ENCODE results near the gene SYT9. TPM values are rescaled to one million over a fixed set of nuclear protein-coding genes. Genes with fewer than 3 reads are reported as not detected.

SYT9 gene
- total and polyA plus RNA-seq, 9 of the 15 experiments (the other 6 are each of a cell fraction or from before 2014, with no cell fraction given), result 0.01 TPM; not detected in 8

DNA sequence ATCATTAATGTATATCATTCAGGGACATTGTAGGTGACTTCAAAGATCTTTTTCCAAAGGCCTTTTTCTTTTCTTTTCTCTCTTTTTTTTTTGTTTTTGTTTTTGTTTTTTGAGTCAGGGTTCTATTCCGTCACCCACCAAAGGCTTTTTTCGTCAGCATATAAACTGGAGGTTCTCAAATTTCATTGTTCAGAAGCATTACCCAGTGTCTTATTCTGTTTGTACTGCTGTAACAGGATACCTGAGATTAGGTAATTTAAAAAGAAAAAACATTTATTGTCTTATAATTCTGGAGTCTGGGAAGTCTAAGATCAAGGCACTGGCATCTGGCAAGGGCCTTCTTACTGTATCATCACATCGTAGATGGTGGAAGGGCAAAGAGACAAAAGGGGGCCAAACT, 6.4 kb upstream of the SYT9 start:
- Histone ChIP-seq H3K4me1 (replicated peaks in 1 of 2; ENCODE audit: control insufficient read depth in 2 of 2, insufficient read depth in 2 of 2, low read length in 2 of 2) (no peaks in the 10 kb centered on the region), H3K4me3 (no peak overlapping the region), H3K9me1 (ENCODE audit: control insufficient read depth, insufficient read depth, low read length) (no peaks in the 10 kb centered on the region), H4K20me1 (replicated peaks; ENCODE audit: control insufficient read depth, insufficient read depth, low read length) (no peaks in the 10 kb centered on the region), H3K4me2 (ENCODE audit: insufficient read depth, low read length) (no peak overlapping the region), H3K36me3 (ENCODE audit: control insufficient read depth, insufficient read depth, low read length) (no peaks in the 10 kb centered on the region), H2AFZ (ENCODE audit: low read depth, low read length) (no peak overlapping the region), H3K27ac (ENCODE audit: extremely low read depth, low read depth, low read length) (no peak overlapping the region), H3K79me2 (ENCODE audit: control insufficient read depth, insufficient read depth, low read length) (no peaks in the 10 kb centered on the region), H3K27me3 (ENCODE audit: control insufficient read depth in 2 of 2, insufficient read depth in 2 of 2, low read length in 2 of 2) (no peaks in the 10 kb centered on the region), H3K9ac (ENCODE audit: insufficient read depth in 1 of 2, low read depth in 2 of 2, low read length in 2 of 2) (no peak overlapping the region), H3K9me3 (replicated peaks; ENCODE audit: control insufficient read depth, insufficient read depth, low read depth, low read length) (no peaks in the 10 kb centered on the region)
- no peak for FAIRE-seq
- BruUV-seq (replicated peaks), result no TSS peak
- ATAC-seq, result no peak
- ChIA-PET CTCF (ENCODE audit: low intra/inter-chr PET ratio) (no interaction called here), POLR2A (no interaction called here)
- intact Hi-C loops (cut with micrococcal nuclease) (no loop called here), in situ Hi-C loops (cut with MboI) (no loop called here)
- 7% methylated on average over 2 of the region's 3 CpGs for WGBS (ENCODE audit: insufficient coverage, low coverage, missing lambda C conversion rate)
- DNase-seq (ENCODE audit: extremely low read depth in 1 of 4, low spot score in 3 of 4), result no peak
- TF ChIP-seq KLF13 (tag; IDR thresholded peaks at IDR 0.05; ENCODE audit: borderline replicate concordance, low read depth) (no peak), ZNF347 (CRISPR knock-in tag; IDR thresholded peaks at IDR 0.05; ENCODE audit: low read depth) (no peak), NCOA1 (IDR thresholded peaks at IDR 0.05; ENCODE audit: low read depth) (no peak), MBD2 (IDR thresholded peaks at IDR 0.05; ENCODE audit: borderline replicate concordance, low read depth) (no peak), ARID3A (IDR thresholded peaks at IDR 0.05; ENCODE audit: borderline replicate concordance, low read depth, low read length) (no peak), COPS2 (conservative IDR thresholded peaks at IDR 0.05) (no peak), TAL1 (IDR thresholded peaks at IDR 0.05) (no peak)
- TF ChIP-seq, protein P1, sequence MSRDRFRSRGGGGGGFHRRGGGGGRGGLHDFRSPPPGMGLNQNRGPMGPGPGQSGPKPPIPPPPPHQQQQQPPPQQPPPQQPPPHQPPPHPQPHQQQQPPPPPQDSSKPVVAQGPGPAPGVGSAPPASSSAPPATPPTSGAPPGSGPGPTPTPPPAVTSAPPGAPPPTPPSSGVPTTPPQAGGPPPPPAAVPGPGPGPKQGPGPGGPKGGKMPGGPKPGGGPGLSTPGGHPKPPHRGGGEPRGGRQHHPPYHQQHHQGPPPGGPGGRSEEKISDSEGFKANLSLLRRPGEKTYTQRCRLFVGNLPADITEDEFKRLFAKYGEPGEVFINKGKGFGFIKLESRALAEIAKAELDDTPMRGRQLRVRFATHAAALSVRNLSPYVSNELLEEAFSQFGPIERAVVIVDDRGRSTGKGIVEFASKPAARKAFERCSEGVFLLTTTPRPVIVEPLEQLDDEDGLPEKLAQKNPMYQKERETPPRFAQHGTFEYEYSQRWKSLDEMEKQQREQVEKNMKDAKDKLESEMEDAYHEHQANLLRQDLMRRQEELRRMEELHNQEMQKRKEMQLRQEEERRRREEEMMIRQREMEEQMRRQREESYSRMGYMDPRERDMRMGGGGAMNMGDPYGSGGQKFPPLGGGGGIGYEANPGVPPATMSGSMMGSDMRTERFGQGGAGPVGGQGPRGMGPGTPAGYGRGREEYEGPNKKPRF (IDR thresholded peaks at IDR 0.05; ENCODE audit: low read depth, low read length), result no peak
- TF ChIP-seq, protein P2, sequence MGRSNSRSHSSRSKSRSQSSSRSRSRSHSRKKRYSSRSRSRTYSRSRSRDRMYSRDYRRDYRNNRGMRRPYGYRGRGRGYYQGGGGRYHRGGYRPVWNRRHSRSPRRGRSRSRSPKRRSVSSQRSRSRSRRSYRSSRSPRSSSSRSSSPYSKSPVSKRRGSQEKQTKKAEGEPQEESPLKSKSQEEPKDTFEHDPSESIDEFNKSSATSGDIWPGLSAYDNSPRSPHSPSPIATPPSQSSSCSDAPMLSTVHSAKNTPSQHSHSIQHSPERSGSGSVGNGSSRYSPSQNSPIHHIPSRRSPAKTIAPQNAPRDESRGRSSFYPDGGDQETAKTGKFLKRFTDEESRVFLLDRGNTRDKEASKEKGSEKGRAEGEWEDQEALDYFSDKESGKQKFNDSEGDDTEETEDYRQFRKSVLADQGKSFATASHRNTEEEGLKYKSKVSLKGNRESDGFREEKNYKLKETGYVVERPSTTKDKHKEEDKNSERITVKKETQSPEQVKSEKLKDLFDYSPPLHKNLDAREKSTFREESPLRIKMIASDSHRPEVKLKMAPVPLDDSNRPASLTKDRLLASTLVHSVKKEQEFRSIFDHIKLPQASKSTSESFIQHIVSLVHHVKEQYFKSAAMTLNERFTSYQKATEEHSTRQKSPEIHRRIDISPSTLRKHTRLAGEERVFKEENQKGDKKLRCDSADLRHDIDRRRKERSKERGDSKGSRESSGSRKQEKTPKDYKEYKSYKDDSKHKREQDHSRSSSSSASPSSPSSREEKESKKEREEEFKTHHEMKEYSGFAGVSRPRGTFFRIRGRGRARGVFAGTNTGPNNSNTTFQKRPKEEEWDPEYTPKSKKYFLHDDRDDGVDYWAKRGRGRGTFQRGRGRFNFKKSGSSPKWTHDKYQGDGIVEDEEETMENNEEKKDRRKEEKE (IDR thresholded peaks at IDR 0.05; ENCODE audit: borderline replicate concordance in 1 of 2, control insufficient read depth in 1 of 2, low read depth in 2 of 2, low read length in 1 of 2), result no peak
- TF ChIP-seq, protein P3, sequence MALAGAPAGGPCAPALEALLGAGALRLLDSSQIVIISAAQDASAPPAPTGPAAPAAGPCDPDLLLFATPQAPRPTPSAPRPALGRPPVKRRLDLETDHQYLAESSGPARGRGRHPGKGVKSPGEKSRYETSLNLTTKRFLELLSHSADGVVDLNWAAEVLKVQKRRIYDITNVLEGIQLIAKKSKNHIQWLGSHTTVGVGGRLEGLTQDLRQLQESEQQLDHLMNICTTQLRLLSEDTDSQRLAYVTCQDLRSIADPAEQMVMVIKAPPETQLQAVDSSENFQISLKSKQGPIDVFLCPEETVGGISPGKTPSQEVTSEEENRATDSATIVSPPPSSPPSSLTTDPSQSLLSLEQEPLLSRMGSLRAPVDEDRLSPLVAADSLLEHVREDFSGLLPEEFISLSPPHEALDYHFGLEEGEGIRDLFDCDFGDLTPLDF (CRISPR knock-in tag; IDR thresholded peaks at IDR 0.05), result no peak
- TF ChIP-seq, protein P4, sequence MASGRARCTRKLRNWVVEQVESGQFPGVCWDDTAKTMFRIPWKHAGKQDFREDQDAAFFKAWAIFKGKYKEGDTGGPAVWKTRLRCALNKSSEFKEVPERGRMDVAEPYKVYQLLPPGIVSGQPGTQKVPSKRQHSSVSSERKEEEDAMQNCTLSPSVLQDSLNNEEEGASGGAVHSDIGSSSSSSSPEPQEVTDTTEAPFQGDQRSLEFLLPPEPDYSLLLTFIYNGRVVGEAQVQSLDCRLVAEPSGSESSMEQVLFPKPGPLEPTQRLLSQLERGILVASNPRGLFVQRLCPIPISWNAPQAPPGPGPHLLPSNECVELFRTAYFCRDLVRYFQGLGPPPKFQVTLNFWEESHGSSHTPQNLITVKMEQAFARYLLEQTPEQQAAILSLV (tag; IDR thresholded peaks at IDR 0.05), result no peak
